ENCODE data around the gene TMOD1. TPM values are rescaled to one million over a fixed set of nuclear protein-coding genes. Genes with fewer than 3 reads are reported as not detected.

Gene TMOD1
- total RNA-seq, 1 experiment from 2014 or later: 1.0 TPM

DNA sequence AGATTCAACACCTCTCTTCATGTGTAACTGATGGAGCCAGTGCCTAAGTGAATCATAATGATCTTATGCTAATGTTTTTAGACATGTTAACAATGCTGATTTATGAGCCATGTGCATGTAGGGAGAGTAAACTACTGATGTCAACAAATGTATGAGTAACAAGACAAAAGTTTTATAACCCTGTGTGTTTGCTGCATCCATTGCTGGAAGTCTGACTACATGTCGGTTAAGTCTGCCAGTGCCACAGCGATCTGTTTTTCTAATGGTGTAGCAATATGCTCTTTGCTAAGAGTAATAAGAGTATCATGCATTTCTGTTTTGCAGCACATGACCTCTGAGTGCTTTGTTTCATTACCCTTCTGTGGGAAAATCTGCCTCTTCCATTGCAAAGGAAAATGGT lies 26.4 kb upstream of the TMOD1 start (continued):
- TF ChIP-seq, protein P1, sequence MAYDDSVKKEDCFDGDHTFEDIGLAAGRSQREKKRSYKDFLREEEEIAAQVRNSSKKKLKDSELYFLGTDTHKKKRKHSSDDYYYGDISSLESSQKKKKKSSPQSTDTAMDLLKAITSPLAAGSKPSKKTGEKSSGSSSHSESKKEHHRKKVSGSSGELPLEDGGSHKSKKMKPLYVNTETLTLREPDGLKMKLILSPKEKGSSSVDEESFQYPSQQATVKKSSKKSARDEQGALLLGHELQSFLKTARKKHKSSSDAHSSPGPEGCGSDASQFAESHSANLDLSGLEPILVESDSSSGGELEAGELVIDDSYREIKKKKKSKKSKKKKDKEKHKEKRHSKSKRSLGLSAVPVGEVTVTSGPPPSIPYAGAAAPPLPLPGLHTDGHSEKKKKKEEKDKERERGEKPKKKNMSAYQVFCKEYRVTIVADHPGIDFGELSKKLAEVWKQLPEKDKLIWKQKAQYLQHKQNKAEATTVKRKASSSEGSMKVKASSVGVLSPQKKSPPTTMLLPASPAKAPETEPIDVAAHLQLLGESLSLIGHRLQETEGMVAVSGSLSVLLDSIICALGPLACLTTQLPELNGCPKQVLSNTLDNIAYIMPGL (CRISPR knock-in tag; IDR thresholded peaks at IDR 0.05): no peak
- no peak for TF ChIP-seq ZBTB21 (CRISPR knock-in tag; IDR thresholded peaks at IDR 0.05; ENCODE audit: borderline replicate concordance)
- TF ChIP-seq, protein P2, sequence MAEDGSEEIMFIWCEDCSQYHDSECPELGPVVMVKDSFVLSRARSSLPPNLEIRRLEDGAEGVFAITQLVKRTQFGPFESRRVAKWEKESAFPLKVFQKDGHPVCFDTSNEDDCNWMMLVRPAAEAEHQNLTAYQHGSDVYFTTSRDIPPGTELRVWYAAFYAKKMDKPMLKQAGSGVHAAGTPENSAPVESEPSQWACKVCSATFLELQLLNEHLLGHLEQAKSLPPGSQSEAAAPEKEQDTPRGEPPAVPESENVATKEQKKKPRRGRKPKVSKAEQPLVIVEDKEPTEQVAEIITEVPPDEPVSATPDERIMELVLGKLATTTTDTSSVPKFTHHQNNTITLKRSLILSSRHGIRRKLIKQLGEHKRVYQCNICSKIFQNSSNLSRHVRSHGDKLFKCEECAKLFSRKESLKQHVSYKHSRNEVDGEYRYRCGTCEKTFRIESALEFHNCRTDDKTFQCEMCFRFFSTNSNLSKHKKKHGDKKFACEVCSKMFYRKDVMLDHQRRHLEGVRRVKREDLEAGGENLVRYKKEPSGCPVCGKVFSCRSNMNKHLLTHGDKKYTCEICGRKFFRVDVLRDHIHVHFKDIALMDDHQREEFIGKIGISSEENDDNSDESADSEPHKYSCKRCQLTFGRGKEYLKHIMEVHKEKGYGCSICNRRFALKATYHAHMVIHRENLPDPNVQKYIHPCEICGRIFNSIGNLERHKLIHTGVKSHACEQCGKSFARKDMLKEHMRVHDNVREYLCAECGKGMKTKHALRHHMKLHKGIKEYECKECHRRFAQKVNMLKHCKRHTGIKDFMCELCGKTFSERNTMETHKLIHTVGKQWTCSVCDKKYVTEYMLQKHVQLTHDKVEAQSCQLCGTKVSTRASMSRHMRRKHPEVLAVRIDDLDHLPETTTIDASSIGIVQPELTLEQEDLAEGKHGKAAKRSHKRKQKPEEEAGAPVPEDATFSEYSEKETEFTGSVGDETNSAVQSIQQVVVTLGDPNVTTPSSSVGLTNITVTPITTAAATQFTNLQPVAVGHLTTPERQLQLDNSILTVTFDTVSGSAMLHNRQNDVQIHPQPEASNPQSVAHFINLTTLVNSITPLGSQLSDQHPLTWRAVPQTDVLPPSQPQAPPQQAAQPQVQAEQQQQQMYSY (CRISPR knock-in tag; IDR thresholded peaks at IDR 0.05): no peak

DNA sequence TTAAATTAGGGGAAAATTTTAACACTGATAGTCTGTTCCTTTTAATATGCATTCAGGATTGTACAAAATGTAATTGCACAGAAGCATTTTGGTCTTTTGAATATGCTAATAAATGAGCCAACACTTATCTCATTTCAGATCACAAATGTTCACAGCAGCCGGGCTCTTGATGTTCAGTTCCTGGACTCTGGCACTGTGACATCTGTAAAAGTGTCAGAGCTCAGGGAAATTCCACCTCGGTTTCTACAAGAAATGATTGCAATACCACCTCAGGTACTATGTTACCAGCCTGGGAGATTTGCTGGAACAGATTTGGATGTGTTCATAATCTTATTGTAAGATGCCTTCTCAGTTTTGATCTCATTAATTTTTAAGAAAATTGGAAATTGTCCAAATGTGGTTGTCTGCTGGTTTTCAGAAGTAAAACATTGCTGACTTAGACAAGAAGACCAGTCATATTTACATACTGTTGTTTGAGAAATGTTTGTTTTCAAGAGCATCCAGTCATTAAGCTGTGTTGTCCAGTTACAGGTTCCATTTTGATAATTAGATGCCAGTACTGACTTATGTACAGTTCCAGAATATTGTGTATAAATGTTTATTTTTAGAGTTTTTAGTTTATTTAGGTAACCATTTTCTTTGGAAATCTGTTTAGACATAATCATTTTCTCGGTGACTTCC lies 23.0 kb upstream of the TMOD1 start:
- Mint-ChIP-seq H3K27ac (no peak overlapping the region), H3K4me3 (no peak overlapping the region), H3K27me3 (ENCODE audit: low read depth) (no peaks in the 10 kb centered on the region), H3K9me3 (no peaks in the 10 kb centered on the region), H3K36me3 (no peaks in the 10 kb centered on the region), H3K4me1 (peaks cover 6% of the 10 kb centered on the region; the same call in 1 of the 2 replicates)
- ATAC-seq (no peak), DNase-seq (ENCODE audit: low spot score) (no peak)
- ChIA-PET CTCF (interaction anchor here (3.7 kb wide), 1 partner anchor 120 kb away, joined by 28 read pairs; no protein-coding TSS in a partner anchor), POLR2A (no interaction called here)
- TF ChIP-seq, protein P3, sequence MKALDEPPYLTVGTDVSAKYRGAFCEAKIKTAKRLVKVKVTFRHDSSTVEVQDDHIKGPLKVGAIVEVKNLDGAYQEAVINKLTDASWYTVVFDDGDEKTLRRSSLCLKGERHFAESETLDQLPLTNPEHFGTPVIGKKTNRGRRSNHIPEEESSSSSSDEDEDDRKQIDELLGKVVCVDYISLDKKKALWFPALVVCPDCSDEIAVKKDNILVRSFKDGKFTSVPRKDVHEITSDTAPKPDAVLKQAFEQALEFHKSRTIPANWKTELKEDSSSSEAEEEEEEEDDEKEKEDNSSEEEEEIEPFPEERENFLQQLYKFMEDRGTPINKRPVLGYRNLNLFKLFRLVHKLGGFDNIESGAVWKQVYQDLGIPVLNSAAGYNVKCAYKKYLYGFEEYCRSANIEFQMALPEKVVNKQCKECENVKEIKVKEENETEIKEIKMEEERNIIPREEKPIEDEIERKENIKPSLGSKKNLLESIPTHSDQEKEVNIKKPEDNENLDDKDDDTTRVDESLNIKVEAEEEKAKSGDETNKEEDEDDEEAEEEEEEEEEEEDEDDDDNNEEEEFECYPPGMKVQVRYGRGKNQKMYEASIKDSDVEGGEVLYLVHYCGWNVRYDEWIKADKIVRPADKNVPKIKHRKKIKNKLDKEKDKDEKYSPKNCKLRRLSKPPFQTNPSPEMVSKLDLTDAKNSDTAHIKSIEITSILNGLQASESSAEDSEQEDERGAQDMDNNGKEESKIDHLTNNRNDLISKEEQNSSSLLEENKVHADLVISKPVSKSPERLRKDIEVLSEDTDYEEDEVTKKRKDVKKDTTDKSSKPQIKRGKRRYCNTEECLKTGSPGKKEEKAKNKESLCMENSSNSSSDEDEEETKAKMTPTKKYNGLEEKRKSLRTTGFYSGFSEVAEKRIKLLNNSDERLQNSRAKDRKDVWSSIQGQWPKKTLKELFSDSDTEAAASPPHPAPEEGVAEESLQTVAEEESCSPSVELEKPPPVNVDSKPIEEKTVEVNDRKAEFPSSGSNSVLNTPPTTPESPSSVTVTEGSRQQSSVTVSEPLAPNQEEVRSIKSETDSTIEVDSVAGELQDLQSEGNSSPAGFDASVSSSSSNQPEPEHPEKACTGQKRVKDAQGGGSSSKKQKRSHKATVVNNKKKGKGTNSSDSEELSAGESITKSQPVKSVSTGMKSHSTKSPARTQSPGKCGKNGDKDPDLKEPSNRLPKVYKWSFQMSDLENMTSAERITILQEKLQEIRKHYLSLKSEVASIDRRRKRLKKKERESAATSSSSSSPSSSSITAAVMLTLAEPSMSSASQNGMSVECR (CRISPR knock-in tag; IDR thresholded peaks at IDR 0.05; ENCODE audit: borderline replicate concordance): no peak
- TF ChIP-seq RELA (CRISPR knock-in tag; IDR thresholded peaks at IDR 0.05; ENCODE audit: borderline replicate concordance) (no peak), ZNF396 (CRISPR knock-in tag; IDR thresholded peaks at IDR 0.05; ENCODE audit: borderline replicate concordance) (no peak), SP1 (CRISPR knock-in tag; conservative IDR thresholded peaks at IDR 0.05) (no peak), MYBL2 (CRISPR knock-in tag; IDR thresholded peaks at IDR 0.05) (no peak), MXD4 (CRISPR knock-in tag; IDR thresholded peaks at IDR 0.05; ENCODE audit: borderline replicate concordance) (no peak), NFE2L1 (CRISPR knock-in tag; IDR thresholded peaks at IDR 0.05) (no peak), ZBTB21 (CRISPR knock-in tag; IDR thresholded peaks at IDR 0.05; ENCODE audit: borderline replicate concordance) (no peak), SMAD4 (CRISPR knock-in tag; IDR thresholded peaks at IDR 0.05) (no peak), ZNF416 (CRISPR knock-in tag; IDR thresholded peaks at IDR 0.05) (no peak), GTF2I (CRISPR knock-in tag; conservative IDR thresholded peaks at IDR 0.05) (no peak), OVOL2 (CRISPR knock-in tag; IDR thresholded peaks at IDR 0.05; ENCODE audit: borderline replicate concordance) (no peak), ZNF138 (CRISPR knock-in tag; conservative IDR thresholded peaks at IDR 0.05) (no peak)
- TF ChIP-seq, protein P4, sequence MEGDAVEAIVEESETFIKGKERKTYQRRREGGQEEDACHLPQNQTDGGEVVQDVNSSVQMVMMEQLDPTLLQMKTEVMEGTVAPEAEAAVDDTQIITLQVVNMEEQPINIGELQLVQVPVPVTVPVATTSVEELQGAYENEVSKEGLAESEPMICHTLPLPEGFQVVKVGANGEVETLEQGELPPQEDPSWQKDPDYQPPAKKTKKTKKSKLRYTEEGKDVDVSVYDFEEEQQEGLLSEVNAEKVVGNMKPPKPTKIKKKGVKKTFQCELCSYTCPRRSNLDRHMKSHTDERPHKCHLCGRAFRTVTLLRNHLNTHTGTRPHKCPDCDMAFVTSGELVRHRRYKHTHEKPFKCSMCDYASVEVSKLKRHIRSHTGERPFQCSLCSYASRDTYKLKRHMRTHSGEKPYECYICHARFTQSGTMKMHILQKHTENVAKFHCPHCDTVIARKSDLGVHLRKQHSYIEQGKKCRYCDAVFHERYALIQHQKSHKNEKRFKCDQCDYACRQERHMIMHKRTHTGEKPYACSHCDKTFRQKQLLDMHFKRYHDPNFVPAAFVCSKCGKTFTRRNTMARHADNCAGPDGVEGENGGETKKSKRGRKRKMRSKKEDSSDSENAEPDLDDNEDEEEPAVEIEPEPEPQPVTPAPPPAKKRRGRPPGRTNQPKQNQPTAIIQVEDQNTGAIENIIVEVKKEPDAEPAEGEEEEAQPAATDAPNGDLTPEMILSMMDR (IDR thresholded peaks at IDR 0.05): no peak
- TF ChIP-seq, protein P5, sequence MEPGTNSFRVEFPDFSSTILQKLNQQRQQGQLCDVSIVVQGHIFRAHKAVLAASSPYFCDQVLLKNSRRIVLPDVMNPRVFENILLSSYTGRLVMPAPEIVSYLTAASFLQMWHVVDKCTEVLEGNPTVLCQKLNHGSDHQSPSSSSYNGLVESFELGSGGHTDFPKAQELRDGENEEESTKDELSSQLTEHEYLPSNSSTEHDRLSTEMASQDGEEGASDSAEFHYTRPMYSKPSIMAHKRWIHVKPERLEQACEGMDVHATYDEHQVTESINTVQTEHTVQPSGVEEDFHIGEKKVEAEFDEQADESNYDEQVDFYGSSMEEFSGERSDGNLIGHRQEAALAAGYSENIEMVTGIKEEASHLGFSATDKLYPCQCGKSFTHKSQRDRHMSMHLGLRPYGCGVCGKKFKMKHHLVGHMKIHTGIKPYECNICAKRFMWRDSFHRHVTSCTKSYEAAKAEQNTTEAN (CRISPR knock-in tag; IDR thresholded peaks at IDR 0.05): no peak
- TF ChIP-seq, protein P6, sequence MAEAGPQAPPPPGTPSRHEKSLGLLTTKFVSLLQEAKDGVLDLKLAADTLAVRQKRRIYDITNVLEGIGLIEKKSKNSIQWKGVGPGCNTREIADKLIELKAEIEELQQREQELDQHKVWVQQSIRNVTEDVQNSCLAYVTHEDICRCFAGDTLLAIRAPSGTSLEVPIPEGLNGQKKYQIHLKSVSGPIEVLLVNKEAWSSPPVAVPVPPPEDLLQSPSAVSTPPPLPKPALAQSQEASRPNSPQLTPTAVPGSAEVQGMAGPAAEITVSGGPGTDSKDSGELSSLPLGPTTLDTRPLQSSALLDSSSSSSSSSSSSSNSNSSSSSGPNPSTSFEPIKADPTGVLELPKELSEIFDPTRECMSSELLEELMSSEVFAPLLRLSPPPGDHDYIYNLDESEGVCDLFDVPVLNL (CRISPR knock-in tag; IDR thresholded peaks at IDR 0.05; ENCODE audit: borderline replicate concordance, low read depth): no peak

Measured in WTC11 (cell line).